Measurements from ENCODE around the gene RIOK1. TPM values are rescaled to one million over a fixed set of nuclear protein-coding genes. Genes with fewer than 3 reads are reported as not detected.

The RIOK1 gene
- total and polyA plus RNA-seq, 7 donors = 8.5 to 27.7 (median 22.0) TPM

DNA sequence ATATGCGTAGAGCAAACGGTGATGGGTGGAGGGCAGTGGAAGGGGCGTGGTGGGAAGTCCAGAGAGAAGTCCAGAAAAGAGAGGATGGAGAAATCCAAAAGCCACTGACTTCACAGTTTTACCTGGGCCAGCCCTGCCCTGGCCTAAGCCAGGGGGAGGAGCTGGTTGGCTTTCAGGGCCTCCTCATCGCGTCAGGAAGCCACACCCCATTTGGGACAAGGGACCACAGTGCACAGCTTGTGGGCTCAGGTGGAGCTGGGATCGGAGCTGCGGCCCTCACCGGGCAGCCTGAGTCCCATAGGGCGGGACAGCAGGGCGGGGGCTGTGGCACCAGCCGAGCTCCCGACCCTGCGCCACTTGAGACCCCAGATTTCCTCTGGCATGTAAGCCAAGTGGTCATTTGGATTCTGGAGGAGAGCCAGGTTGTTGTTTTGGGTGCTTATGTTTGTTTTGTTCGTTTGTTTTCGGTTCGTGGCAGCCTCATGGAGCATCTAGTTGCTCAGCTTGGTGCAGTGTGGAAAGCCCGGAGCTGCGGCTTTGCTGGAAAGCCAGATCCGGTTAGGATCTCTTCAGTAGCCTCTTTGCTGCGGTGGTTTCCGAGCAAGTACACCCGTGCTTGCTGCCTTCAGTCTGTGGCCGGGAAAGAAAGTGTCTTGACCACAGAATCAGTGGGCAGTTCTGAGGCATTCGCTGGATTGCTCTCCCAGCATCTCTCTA, 42.2 kb downstream of the RIOK1 start:
- H3K27me3 ChIP-seq (ENCODE audit: insufficient read depth in 3 of 3, low read length in 2 of 3) = peaks cover 0 to 14% (median 4%) of the 10 kb centered on the region in 3 donors
- WGBS, 3 donors = 46 to 51% (median 49%) methylated on average over 24 of the region's 24 CpGs
- DNase-seq (no peak), ATAC-seq (no peak)
- H3K27ac ChIP-seq = no peak overlapping the region
- H3K4me3 ChIP-seq = no peak overlapping the region
- H3K4me1 ChIP-seq = no peaks in the 10 kb centered on the region
- H3K9me3 ChIP-seq = no peaks in the 10 kb centered on the region
- intact Hi-C loops (cut with DNase I) = loop anchor here in 1 of 2 donors (5.0 kb wide), 1 partner anchor 1750 kb away; no protein-coding TSS in a partner anchor
- TF ChIP-seq, protein P1, sequence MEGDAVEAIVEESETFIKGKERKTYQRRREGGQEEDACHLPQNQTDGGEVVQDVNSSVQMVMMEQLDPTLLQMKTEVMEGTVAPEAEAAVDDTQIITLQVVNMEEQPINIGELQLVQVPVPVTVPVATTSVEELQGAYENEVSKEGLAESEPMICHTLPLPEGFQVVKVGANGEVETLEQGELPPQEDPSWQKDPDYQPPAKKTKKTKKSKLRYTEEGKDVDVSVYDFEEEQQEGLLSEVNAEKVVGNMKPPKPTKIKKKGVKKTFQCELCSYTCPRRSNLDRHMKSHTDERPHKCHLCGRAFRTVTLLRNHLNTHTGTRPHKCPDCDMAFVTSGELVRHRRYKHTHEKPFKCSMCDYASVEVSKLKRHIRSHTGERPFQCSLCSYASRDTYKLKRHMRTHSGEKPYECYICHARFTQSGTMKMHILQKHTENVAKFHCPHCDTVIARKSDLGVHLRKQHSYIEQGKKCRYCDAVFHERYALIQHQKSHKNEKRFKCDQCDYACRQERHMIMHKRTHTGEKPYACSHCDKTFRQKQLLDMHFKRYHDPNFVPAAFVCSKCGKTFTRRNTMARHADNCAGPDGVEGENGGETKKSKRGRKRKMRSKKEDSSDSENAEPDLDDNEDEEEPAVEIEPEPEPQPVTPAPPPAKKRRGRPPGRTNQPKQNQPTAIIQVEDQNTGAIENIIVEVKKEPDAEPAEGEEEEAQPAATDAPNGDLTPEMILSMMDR (IDR thresholded peaks at IDR 0.05) = no peak
- H3K36me3 ChIP-seq (ENCODE audit: insufficient read depth in 1 of 2, low read depth in 1 of 2) = no peaks in the 10 kb centered on the region

DNA sequence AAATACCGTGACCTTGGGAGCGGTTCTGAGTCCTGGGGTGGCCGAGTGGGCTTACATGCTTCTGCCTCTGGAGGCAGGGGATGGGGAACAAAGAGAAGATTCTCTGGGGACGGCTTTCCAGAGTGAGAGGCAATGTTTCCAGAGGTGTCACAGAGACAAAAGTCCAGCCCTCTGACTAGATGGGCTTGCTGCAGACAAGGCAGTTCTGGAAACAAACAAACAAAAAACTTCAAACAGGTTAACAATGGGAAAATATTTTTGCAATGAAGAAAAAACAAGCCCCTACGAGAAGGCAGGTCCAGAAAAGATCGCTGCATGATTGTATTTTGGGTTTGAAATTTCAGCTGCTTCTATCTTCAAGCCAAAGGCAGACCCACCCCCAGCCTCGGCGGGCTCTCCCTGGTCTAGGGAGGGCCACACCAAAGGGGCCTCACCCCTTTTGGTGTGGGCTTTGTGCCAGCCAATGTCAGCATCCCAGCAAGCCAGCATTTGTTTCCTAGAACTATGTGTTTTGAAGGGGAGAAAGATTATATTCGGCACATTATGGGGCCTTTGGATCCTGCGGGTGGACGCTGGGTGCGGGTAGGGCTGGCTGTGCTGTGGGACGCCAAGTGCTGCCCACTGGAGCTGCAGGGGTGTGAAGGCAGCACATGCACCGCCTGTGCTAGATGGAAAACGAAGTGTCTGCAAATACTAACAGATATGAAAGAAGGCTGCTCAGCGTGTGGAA, 42.9 kb downstream of the RIOK1 start:
- intact Hi-C loops (cut with DNase I) = loop anchor here in 1 of 2 donors (5.0 kb wide), 1 partner anchor 1750 kb away; no protein-coding TSS in a partner anchor
- Histone ChIP-seq H3K27ac (no peak overlapping the region), H3K4me1 (no peaks in the 10 kb centered on the region), H3K27me3 (ENCODE audit: insufficient read depth in 3 of 3, low read length in 2 of 3) (peaks cover 0 to 14% (median 4%) of the 10 kb centered on the region in 3 donors), H3K9me3 (no peaks in the 10 kb centered on the region), H3K36me3 (ENCODE audit: insufficient read depth in 1 of 2, low read depth in 1 of 2) (no peaks in the 10 kb centered on the region), H3K4me3 (no peak overlapping the region)
- DNase-seq (no peak), ATAC-seq (no peak)
- TF ChIP-seq, protein P1 (IDR thresholded peaks at IDR 0.05) = no peak
- 39 to 45% (median 41%) methylated on average over 16 of the region's 16 CpGs for WGBS, 3 donors

DNA sequence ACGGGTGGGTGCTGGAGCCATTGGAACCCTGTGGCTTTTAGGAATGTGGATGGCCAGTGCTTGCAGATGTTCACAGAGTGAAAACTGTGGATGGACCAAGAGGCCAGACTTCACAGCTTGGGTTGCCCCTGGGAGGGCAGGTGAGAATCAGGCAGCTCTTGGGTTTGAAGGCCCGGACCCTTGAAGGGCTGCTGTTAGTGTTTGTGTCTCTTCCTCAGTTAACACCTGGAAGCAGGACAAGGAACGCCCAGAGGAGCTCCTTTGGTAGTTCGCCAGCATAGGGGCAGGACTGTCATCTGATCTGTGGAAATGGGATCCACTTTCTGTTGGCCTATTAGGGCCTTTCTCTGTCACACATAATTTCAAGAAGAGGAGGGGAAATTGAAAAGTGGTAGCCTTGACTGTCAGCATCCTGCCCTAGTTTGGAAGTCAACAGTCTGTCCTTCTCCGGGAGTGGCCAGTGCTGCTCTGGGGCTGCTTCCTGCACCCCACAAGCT, 43.6 kb downstream of the RIOK1 start:
- Histone ChIP-seq H3K27me3 (ENCODE audit: insufficient read depth in 3 of 3, low read length in 2 of 3) (peaks cover 0 to 14% (median 4%) of the 10 kb centered on the region in 3 donors), H3K27ac (no peak overlapping the region), H3K4me3 (no peak overlapping the region), H3K9me3 (no peaks in the 10 kb centered on the region), H3K4me1 (no peaks in the 10 kb centered on the region), H3K36me3 (ENCODE audit: insufficient read depth in 1 of 2, low read depth in 1 of 2) (no peaks in the 10 kb centered on the region)
- intact Hi-C loops (cut with DNase I) = loop anchor here in 1 of 2 donors (5.0 kb wide), 1 partner anchor 1749 kb away; no protein-coding TSS in a partner anchor
- ATAC-seq (no peak), DNase-seq (no peak)
- TF ChIP-seq, protein P1 (IDR thresholded peaks at IDR 0.05) = no peak
- WGBS, 3 donors = 55 to 71% (median 60%) methylated on average over 5 of the region's 5 CpGs

DNA sequence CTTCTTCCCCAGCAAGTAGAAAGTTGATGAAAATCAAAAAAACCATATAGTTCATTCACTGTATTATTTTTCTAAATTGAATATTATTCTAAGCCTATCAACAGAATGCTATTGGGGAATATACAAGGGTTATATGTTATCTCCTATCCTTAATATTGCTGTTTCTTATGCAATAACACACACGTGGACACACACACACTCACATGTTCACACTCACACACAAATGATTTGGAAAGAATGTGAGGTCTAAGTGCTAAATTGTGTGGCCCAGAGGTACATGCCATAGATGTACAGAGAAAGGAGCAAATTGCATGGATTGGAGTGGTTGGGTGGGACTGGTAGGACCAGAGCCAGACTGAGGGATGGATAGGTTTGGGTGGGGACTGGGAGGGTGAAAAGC, 45.1 kb downstream of the RIOK1 start:
- TF ChIP-seq, protein P1 (IDR thresholded peaks at IDR 0.05) = no peak
- H3K27ac ChIP-seq = no peak overlapping the region
- H3K27me3 ChIP-seq (ENCODE audit: insufficient read depth in 3 of 3, low read length in 2 of 3) = peaks cover 0 to 14% (median 4%) of the 10 kb centered on the region in 3 donors
- H3K9me3 ChIP-seq = no peaks in the 10 kb centered on the region
- intact Hi-C loops (cut with DNase I) = loop anchor here in 1 of 2 donors (5.0 kb wide), 1 partner anchor 1748 kb away; no protein-coding TSS in a partner anchor
- H3K36me3 ChIP-seq (ENCODE audit: insufficient read depth in 1 of 2, low read depth in 1 of 2) = no peaks in the 10 kb centered on the region
- DNase-seq (no peak), ATAC-seq (no peak)
- H3K4me1 ChIP-seq = no peaks in the 10 kb centered on the region
- no peak overlapping the region for H3K4me3 ChIP-seq
- 72 to 92% (median 80%) methylated on average over 1 of the region's 1 CpG for WGBS, 3 donors

Measured in psoas muscle (tissue), 8 donors.